ENCODE results near the gene ZNF280A. TPM values are rescaled to one million over a fixed set of nuclear protein-coding genes. Genes with fewer than 3 reads are reported as not detected.
A peak's percentile ranks its signal among the peaks of the same experiment; 100 is the strongest.

The ZNF280A gene, protein sequence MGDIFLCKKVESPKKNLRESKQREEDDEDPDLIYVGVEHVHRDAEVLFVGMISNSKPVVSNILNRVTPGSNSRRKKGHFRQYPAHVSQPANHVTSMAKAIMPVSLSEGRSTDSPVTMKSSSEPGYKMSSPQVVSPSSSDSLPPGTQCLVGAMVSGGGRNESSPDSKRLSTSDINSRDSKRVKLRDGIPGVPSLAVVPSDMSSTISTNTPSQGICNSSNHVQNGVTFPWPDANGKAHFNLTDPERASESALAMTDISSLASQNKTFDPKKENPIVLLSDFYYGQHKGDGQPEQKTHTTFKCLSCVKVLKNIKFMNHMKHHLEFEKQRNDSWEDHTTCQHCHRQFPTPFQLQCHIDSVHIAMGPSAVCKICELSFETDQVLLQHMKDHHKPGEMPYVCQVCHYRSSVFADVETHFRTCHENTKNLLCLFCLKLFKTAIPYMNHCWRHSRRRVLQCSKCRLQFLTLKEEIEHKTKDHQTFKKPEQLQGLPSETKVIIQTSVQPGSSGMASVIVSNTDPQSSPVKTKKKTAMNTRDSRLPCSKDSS
- total RNA-seq = not detected in 2 replicates
- long read RNA-seq = 0 reads

DNA sequence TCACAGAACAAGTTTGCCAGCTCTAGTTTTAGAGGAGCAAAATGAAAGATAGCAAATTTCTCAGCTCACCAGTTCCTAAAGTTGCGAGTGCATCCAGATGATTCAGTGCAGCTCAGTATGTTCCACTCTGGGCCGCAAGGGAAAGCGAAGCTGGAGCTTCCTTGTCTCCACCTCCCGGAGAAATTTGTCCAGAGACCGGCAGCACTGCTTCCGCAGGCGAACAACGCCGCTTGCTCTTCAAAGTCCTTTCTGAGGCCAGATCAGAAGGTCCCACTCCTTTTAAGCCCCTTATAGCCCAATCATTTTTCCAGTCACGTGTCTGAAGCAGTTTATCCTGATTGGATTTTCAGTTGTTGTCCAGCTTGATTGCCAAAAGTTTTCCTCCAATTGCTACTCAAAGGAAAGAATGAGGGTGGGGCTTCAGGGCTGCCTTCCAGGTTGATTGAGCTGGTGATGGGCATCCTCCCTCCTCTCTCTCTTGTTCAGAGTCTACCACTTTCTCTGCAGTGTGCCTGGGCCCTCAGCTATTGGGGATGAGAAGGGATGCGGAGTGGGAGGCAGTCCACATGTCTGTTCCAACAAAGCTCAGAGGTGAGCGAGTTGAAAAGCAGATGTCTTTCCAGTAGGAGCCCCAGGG lies at the start of gene ZNF280A:
Gene ZNF280A (minus strand): TSS at position 251 of the 637 bp plus-strand sequence. CDS start 4,640 bp downstream, outside the sequence.
- TF ChIP-seq, protein P1, sequence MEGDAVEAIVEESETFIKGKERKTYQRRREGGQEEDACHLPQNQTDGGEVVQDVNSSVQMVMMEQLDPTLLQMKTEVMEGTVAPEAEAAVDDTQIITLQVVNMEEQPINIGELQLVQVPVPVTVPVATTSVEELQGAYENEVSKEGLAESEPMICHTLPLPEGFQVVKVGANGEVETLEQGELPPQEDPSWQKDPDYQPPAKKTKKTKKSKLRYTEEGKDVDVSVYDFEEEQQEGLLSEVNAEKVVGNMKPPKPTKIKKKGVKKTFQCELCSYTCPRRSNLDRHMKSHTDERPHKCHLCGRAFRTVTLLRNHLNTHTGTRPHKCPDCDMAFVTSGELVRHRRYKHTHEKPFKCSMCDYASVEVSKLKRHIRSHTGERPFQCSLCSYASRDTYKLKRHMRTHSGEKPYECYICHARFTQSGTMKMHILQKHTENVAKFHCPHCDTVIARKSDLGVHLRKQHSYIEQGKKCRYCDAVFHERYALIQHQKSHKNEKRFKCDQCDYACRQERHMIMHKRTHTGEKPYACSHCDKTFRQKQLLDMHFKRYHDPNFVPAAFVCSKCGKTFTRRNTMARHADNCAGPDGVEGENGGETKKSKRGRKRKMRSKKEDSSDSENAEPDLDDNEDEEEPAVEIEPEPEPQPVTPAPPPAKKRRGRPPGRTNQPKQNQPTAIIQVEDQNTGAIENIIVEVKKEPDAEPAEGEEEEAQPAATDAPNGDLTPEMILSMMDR (IDR thresholded peaks at IDR 0.05) = no peak
- Mint-ChIP-seq H3K9me3 (ENCODE audit: unreplicated experiment) (no peaks in the 10 kb centered on the region), H3K36me3 (ENCODE audit: unreplicated experiment) (no peaks in the 10 kb centered on the region), H3K27ac (ENCODE audit: unreplicated experiment) (no peak within 1 kb of the TSS), H3K27me3 (ENCODE audit: unreplicated experiment) (peaks cover 37% of the 10 kb centered on the region), H3K4me3 (ENCODE audit: unreplicated experiment) (no peak within 1 kb of the TSS), H3K4me1 (ENCODE audit: unreplicated experiment) (no peaks in the 10 kb centered on the region)
- peak; percentile 27 for DNase-seq (ENCODE audit: extremely low spot score, unreplicated experiment)

DNA sequence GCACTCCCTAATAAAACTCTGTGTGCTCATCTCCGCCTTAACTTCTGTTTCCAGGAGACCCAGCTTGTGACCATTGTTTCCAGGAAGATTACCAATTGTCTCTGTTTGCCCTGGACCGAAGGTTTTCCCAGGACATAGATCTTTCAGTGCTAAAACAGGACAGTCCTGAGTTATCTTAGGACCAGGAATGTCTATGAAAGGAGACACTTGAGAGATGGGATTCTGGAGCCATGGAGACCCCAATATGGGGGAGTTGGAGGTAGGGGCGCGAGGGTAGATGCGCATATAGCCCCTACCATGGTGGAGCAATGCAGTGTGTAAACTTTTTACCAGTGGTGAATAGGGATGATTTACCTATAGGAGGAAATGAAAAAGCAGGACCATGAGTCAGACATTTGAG lies 49.1 kb upstream of the ZNF280A start:
- Mint-ChIP-seq H3K4me3 (ENCODE audit: unreplicated experiment) (no peak overlapping the region), H3K9me3 (ENCODE audit: unreplicated experiment) (no peaks in the 10 kb centered on the region), H3K27ac (ENCODE audit: unreplicated experiment) (no peak overlapping the region), H3K4me1 (ENCODE audit: unreplicated experiment) (no peaks in the 10 kb centered on the region), H3K27me3 (ENCODE audit: unreplicated experiment) (peaks cover 33% of the 10 kb centered on the region), H3K36me3 (ENCODE audit: unreplicated experiment) (no peaks in the 10 kb centered on the region)
- DNase-seq (ENCODE audit: extremely low spot score, unreplicated experiment) = no peak
- TF ChIP-seq, protein P1 (IDR thresholded peaks at IDR 0.05) = no peak

DNA sequence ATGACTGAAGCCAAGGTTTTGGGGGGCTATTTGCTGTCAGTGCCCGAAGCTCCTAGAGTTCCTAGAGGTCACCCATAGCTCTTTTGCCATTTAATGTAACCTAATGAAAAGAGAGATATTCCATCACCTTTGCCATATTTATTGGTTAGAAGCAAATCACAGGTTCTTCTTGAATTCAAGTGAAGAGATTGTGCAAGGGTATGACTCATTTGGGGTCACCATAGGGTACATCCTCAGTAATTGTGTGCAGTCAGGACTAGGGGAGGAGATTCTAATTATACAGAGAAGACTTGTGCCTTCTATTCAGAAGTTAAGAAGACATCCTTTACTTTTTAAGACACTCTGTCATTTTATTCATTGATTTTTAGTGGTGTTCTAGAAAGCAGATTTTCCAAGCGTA lies 45.9 kb upstream of the ZNF280A start:
- TF ChIP-seq, protein P1 (IDR thresholded peaks at IDR 0.05) = no peak
- no peaks in the 10 kb centered on the region for H3K36me3 Mint-ChIP-seq (ENCODE audit: unreplicated experiment)

DNA sequence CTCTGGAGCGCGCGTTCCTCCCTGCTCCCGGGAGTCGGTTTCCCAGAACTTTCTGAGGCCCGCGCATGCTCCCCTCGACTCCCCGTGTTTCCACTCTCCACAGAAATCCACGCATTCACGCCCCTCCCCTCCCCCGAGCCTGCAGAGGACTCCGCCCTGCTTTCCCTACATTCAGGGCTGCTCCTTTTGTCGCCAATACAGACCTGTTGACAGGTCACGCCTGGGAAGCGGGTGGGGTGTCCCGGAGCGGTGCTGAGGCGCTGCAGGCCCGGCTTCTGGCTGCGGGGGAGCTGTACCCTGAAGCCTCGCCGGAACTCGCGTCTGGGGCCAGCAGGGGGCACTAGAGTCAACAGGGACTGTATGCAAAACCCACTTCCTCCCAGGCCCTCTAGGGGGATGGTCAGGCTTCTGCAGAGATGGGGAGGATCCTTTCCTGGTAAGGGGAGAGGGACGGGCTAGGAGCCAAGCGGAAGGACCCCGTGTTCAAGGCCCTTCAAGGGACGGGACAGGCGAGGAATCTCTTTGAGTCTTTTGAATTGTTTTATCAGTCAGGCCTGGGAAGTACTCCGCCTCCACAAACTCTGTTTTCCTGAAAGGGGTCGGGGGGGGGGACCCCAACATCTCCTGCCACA lies 39.0 kb upstream of the ZNF280A start, which contains the start of gene PRAME:
Gene PRAME (minus strand): TSS at position 294 of the 632 bp plus-strand sequence. CDS start 2,433 bp downstream, outside the sequence.
- no peaks in the 10 kb centered on the region for H3K36me3 Mint-ChIP-seq (ENCODE audit: unreplicated experiment)
- no peak within 1 kb of the TSS for H3K4me3 Mint-ChIP-seq (ENCODE audit: unreplicated experiment)
- no peaks in the 10 kb centered on the region for H3K27me3 Mint-ChIP-seq (ENCODE audit: unreplicated experiment)
- H3K27ac Mint-ChIP-seq (ENCODE audit: unreplicated experiment) = no peak within 1 kb of the TSS
- TF ChIP-seq, protein P1 (IDR thresholded peaks at IDR 0.05) = peak; percentile 41
- H3K9me3 Mint-ChIP-seq (ENCODE audit: unreplicated experiment) = no peaks in the 10 kb centered on the region
- H3K4me1 Mint-ChIP-seq (ENCODE audit: unreplicated experiment) = no peaks in the 10 kb centered on the region
- no peak for DNase-seq (ENCODE audit: extremely low spot score, unreplicated experiment)

More for the DNA sequence above, 45.9 kb upstream of the ZNF280A start:
- Mint-ChIP-seq H3K27ac (ENCODE audit: unreplicated experiment) (no peak overlapping the region), H3K4me1 (ENCODE audit: unreplicated experiment) (no peaks in the 10 kb centered on the region), H3K27me3 (ENCODE audit: unreplicated experiment) (peaks cover 17% of the 10 kb centered on the region), H3K4me3 (ENCODE audit: unreplicated experiment) (no peak overlapping the region), H3K9me3 (ENCODE audit: unreplicated experiment) (no peaks in the 10 kb centered on the region)
- DNase-seq (ENCODE audit: extremely low spot score, unreplicated experiment) = no peak
